Body of pancreas (tissue), 4 donors: ENCODE measurements around the gene GPR143.

Experiments
- POLR2A ChIP-seq, 3 donors: fragments of 450-650 bp; IDR thresholded peaks; one replicate each; pipeline ENCODE4 v1.6.1; 2016; ENCODE audit warnings: antibody characterized with exemption in 3 of 3, mild to moderate bottlenecking in 2 of 3
- TF ChIP-seq, protein P1 (sequence below), 7 experiments: fragments of 450-650 bp in 4 of 7; fragments of 200-600 bp in 3 of 7; sonication (generic) in 3 of 7; IDR thresholded peaks; one replicate each; pipeline ENCODE4 v1.5.1; 2016 to 2019; ENCODE audit warnings: antibody characterized with exemption in 7 of 7

DNA sequence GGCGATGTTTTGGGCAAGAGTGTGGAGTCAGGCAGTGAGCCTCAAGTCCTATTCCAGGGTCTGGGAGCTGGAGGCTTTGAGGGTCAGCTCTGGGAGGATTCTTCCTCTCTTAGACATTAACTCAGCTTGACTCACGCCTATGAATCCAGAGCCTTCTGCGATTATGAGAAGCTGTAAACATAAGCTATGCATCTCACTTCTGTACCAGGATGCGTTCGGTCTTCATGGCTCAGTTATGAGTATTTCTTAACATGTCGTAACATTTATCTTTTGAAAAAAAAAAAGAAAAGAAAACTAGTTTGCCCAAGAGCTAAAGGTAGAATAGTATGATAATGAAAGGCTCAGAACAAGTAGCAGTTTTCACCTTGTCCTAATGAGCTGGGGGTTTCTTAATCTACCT, 25.2 kb upstream of the GPR143 start:
- TF ChIP-seq, protein P1, sequence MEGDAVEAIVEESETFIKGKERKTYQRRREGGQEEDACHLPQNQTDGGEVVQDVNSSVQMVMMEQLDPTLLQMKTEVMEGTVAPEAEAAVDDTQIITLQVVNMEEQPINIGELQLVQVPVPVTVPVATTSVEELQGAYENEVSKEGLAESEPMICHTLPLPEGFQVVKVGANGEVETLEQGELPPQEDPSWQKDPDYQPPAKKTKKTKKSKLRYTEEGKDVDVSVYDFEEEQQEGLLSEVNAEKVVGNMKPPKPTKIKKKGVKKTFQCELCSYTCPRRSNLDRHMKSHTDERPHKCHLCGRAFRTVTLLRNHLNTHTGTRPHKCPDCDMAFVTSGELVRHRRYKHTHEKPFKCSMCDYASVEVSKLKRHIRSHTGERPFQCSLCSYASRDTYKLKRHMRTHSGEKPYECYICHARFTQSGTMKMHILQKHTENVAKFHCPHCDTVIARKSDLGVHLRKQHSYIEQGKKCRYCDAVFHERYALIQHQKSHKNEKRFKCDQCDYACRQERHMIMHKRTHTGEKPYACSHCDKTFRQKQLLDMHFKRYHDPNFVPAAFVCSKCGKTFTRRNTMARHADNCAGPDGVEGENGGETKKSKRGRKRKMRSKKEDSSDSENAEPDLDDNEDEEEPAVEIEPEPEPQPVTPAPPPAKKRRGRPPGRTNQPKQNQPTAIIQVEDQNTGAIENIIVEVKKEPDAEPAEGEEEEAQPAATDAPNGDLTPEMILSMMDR (IDR thresholded peaks at IDR 0.05) = no peak
- TF ChIP-seq POLR2A (IDR thresholded peaks at IDR 0.05) = no peak
